Activated CD8-positive, alpha-beta T cell treated with anti-CD3 and anti-CD28 coated beads for 36 hours (primary cell): ENCODE data around the gene SKI. TPM values are rescaled to one million over a fixed set of nuclear protein-coding genes. Genes with fewer than 3 reads are reported as not detected.
A peak's percentile ranks its signal among the peaks of the same experiment; 100 is the strongest.

ENCODE experiments used
- ATAC-seq: fragments of 200-7000 bp; cut with Tn5 transposase; one replicate; pipeline ENCODE4 v1.10.0; 2021; ENCODE audit warnings: mild to moderate bottlenecking, moderate library complexity
- CTCF ChIA-PET: fragments of 350-600 bp; sonication (Branson Sonifier 250); formaldehyde crosslinking; loops from one replicate; lab custom pipeline; 2021; ENCODE audit warnings: antibody characterized with exemption; lab: Charles Lee
- POLR2A ChIA-PET: fragments of 350-600 bp; sonication (Branson Sonifier 250); formaldehyde crosslinking; loops from one replicate; lab custom pipeline; 2021; ENCODE audit warnings: antibody characterized with exemption; lab: Charles Lee
- DNase-seq: peaks from one replicate; pipeline ENCODE4 v3.0.0-alpha.2; 2020
- H3K27ac Mint-ChIP-seq: one replicate; pipeline ENCODE4 v1.8.0; 2021; ENCODE audit warnings: mild to moderate bottlenecking, mixed read lengths
- H3K27me3 Mint-ChIP-seq: one replicate; pipeline ENCODE4 v1.8.0; 2021; ENCODE audit warnings: mixed read lengths
- H3K36me3 Mint-ChIP-seq: one replicate; pipeline ENCODE4 v1.8.0; 2021; ENCODE audit warnings: low read depth, mixed read lengths
- H3K4me1 Mint-ChIP-seq: one replicate; pipeline ENCODE4 v1.8.0; 2021; ENCODE audit warnings: low read depth, mixed read lengths
- H3K4me3 Mint-ChIP-seq: one replicate; pipeline ENCODE4 v1.8.0; 2021; ENCODE audit warnings: mild to moderate bottlenecking, moderate library complexity, mixed read lengths
- H3K9me3 Mint-ChIP-seq: one replicate; pipeline ENCODE4 v1.8.0; 2021; ENCODE audit warnings: mixed read lengths
- intact Hi-C: fragments of 100-400 bp; cut with micrococcal nuclease; formaldehyde crosslinking; loops from one replicate; pipeline ENCODE4 v1.10.0; 2022
- total RNA-seq, 2 experiments: library from RNA; stranded (reverse); gene quantifications; one replicate each; pipeline ENCODE4 v1.2.3, GENCODE V29; 2021
- TF ChIP-seq, protein P1 (sequence below): fragments of 200-600 bp; IDR thresholded peaks from one replicate; pipeline ENCODE4 v1.8.0; 2022; ENCODE audit warnings: antibody characterized with exemption, mild to moderate bottlenecking

SKI gene
- total RNA-seq, 2 experiments from 2014 or later = 27.5 to 28.3 TPM

DNA sequence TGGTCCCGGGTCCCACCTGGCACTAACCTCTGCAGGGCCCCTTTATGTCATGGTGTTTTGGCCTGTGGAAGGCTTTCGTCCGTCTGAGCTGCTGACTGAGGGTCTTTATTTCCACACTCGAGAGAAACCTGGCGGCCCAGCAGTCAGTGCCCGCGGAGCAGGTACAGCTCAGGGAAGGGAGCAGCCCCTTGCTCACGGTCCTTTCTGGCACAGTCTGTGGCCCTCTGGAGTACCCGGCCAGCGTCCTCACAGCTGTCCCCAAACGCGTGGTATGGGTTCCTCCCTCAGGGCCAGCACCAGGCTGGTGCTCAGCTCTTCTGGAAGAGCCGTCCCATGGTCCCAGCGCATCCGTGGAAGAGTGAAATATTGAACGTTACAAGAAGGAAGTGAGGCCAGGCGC, 24.3 kb downstream of the SKI start:
- H3K27ac Mint-ChIP-seq = peak overlapping the region; percentile 67
- intact Hi-C loops = no loop called here
- ChIA-PET CTCF (interaction anchor here (1.1 to 2.2 kb wide), 3 partner anchors 18 to 129 kb away, joined by 3 to 5 read pairs (median 3); no protein-coding TSS in a partner anchor), POLR2A (interaction anchor here (0.9 to 1.6 kb wide), 3 partner anchors 12 to 18 kb away, joined by 3 to 5 read pairs (median 4); no protein-coding TSS in a partner anchor)
- DNase-seq (no peak), ATAC-seq (no peak)
- H3K9me3 Mint-ChIP-seq = no peaks in the 10 kb centered on the region
- H3K27me3 Mint-ChIP-seq = no peaks in the 10 kb centered on the region
- TF ChIP-seq, protein P1, sequence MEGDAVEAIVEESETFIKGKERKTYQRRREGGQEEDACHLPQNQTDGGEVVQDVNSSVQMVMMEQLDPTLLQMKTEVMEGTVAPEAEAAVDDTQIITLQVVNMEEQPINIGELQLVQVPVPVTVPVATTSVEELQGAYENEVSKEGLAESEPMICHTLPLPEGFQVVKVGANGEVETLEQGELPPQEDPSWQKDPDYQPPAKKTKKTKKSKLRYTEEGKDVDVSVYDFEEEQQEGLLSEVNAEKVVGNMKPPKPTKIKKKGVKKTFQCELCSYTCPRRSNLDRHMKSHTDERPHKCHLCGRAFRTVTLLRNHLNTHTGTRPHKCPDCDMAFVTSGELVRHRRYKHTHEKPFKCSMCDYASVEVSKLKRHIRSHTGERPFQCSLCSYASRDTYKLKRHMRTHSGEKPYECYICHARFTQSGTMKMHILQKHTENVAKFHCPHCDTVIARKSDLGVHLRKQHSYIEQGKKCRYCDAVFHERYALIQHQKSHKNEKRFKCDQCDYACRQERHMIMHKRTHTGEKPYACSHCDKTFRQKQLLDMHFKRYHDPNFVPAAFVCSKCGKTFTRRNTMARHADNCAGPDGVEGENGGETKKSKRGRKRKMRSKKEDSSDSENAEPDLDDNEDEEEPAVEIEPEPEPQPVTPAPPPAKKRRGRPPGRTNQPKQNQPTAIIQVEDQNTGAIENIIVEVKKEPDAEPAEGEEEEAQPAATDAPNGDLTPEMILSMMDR = no peak
- no peak overlapping the region for H3K4me3 Mint-ChIP-seq
- peaks cover 45% of the 10 kb centered on the region for H3K4me1 Mint-ChIP-seq
- H3K36me3 Mint-ChIP-seq = peaks cover 3% of the 10 kb centered on the region

DNA sequence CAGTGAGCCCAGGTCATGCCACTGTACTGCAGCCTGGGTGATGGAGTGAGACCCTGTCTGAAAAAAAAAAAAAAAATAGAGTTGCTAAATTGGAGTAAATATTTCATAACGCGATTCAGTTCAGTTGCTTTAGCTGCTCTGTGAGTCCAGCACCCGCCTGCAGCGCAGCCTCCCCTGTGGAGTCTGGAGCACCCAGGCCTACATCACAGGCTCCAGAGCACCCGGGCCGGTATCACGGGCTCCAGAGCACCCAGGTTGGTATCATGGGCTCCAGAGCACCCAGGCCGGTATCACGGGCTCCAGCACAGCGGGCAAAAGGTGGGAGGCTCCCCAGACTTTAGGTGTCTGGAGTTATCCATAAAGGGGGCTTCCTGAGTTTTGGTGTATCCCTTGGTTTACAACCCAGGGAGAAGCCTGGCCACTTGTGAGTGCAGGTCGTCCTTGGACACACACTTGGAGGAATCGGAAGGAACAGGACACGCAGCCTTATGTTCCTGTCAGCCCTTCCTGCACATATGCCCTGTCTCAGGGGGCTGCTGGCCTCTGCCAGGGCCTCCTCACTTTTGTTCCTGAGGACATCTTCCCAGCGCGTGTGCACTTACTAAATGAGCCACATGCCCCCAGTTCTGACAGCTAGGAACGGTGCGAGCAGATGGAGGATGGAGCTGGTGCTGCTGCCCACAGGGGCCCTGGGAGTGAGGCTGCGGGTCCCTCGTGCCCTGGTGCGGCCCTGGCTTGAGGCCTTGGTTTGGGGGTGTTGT, 25.1 kb downstream of the SKI start:
- Mint-ChIP-seq H3K4me1 (peaks cover 46% of the 10 kb centered on the region), H3K36me3 (peaks cover 5% of the 10 kb centered on the region), H3K9me3 (no peaks in the 10 kb centered on the region), H3K27me3 (no peaks in the 10 kb centered on the region), H3K27ac (peak overlapping the region; percentile 67), H3K4me3 (no peak overlapping the region)
- no peak for ATAC-seq
- TF ChIP-seq, protein P1 = no peak
- ChIA-PET POLR2A (interaction anchor here (0.9 to 1.6 kb wide), 2 partner anchors 13 to 15 kb away, joined by 3 to 4 read pairs; no protein-coding TSS in a partner anchor), CTCF (interaction anchor here (1.1 to 2.2 kb wide), 2 partner anchors 18 to 129 kb away, joined by 3 to 5 read pairs; no protein-coding TSS in a partner anchor)
- intact Hi-C loops = no loop called here
- no peak for DNase-seq

GRCh38 chr1:2253797-2254480, 25.8 kb downstream of the SKI start:
- Mint-ChIP-seq H3K27ac (peak overlapping the region; percentile 67), H3K27me3 (no peaks in the 10 kb centered on the region), H3K36me3 (peaks cover 5% of the 10 kb centered on the region), H3K4me3 (no peak overlapping the region), H3K4me1 (peaks cover 46% of the 10 kb centered on the region), H3K9me3 (no peaks in the 10 kb centered on the region)
- DNase-seq (no peak), ATAC-seq (no peak)
- ChIA-PET CTCF (interaction anchor here (2.2 kb wide), 1 partner anchor 19 kb away, joined by 5 read pairs; no protein-coding TSS in a partner anchor), POLR2A (interaction anchor here (1.6 to 3.3 kb wide), 3 partner anchors 16 to 47 kb away, joined by 4 to 23 read pairs (median 12); no protein-coding TSS in a partner anchor)
- intact Hi-C loops = no loop called here
- TF ChIP-seq, protein P1 = no peak

GRCh38 chr1:2255047-2255419, 26.9 kb downstream of the SKI start:
- DNase-seq (no peak), ATAC-seq (no peak)
- TF ChIP-seq, protein P1 = no peak
- intact Hi-C loops = loop anchor here (5.0 kb wide), 1 partner anchor 47 kb away; no protein-coding TSS in a partner anchor
- peaks cover 6% of the 10 kb centered on the region for H3K36me3 Mint-ChIP-seq
- CTCF ChIA-PET = interaction anchor here (1.4 to 2.2 kb wide), 4 partner anchors 15 to 61 kb away, joined by 3 to 9 read pairs (median 6); partner anchors contain the start of gene FAAP20
- H3K4me1 Mint-ChIP-seq = peaks cover 48% of the 10 kb centered on the region
- H3K9me3 Mint-ChIP-seq = no peaks in the 10 kb centered on the region
- H3K4me3 Mint-ChIP-seq = no peak overlapping the region
- H3K27me3 Mint-ChIP-seq = no peaks in the 10 kb centered on the region
- POLR2A ChIA-PET = interaction anchor here (0.7 to 3.3 kb wide), 15 partner anchors 12 to 130 kb away, joined by 3 to 23 read pairs (median 4); partner anchors contain the start of gene FAAP20
- H3K27ac Mint-ChIP-seq = no peak overlapping the region
